HG03045 (cell line): Measurements from ENCODE around the gene SDC4.

ENCODE experiments used
- ATAC-seq: cut with Tn5 transposase; IDR thresholded peaks from one replicate; pipeline ENCODE4 v1.9.1; 2021; ENCODE audit warnings: mild to moderate bottlenecking, moderate library complexity; ENCODE audit not compliant: unreplicated experiment

SDC4 gene

DNA sequence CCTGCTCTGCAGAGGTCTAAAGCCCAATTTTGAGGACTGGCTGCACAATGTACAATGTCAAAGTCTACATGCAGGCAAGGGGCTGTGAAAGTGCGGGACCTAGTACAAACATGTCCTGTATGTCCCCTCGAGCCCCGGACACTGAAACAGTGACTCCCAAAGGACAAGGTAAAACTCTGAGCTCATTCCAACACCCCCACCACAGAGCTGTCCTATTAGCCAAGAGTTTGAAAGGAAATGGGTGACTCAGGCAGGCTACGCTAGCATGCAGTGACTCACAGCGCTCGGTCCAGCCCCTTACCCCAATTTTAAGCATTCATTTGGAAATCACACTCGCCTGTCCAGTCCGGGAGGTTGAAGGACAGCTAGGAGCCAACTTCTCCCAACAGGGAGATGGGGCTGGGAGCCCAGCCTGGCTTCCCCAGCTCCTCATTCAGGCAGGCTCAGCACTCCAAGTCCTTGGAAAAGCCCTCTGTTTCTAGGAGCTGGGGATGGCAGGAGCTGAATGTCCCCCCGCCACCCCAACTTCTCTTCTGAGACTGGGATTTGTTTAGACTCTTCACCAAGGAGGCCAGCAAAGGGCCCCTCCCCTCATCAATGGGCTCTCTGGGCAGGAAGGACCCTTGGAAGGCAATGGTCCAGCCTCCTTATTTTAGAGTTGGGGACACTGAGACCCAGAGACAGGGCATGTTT, 3.9 kb downstream of the SDC4 start:
- no peak for ATAC-seq

DNA sequence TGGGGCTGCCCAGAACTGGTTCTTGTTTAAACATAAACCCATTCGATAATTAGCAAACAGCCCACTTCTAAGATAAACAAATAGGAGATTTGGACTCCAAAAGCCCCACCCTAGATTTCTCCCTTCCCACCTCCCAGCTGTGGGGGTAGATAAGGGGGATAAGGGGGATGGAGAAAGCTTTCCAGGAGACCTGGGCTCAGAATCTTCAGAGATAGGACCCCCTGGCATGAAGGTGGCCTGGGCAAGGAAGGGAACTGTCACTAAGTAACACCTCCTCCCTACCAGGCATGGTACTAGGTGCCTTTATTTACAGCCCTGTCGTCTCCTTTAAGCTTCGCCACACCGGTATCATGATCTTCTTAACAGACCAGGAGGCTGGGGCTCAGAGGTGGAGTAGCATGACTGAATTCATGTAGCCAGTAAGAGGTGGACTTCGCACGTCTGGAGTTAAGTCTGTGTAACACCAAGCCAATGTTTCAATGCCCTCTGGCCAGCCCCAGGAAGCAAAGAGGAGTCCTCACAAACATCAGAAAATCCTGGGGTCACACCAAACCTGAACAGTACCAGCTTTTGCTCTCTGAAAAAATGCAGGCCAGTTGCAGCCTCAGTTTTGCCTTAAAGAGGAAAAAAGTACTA, 4.6 kb downstream of the SDC4 start:
- no peak for ATAC-seq

DNA sequence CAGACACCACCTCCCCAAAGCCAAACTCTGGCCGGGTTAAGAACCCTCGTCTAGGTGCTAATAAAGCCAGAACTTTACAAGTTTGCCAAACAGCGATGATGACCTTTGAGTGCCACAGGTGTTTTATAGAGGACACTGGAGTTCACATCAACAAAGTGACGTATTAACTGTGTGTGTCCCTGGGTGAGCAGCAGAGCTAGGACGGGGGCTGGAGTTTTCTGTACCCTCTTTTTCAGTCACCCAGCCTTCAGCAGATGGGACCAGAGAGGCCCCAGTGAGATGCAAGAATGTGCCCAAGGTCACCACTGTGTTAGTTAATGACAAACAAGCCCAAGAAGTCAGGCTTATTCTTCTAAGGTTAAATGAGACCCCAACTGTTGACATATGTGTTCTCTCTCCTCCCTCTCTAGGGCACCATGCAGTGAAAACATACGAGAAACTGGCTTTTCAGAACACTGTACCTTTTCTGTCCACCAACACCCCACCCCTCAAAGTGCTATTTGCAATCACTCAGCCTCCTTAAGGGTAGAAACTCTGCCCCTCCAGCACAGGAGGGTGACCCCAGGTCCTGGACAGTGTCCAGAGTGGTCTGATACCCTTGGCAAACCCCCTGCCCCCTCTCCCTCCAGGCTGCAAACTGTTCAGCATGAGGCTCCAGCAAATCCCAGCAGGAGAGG, 5.2 kb downstream of the SDC4 start:
- no peak for ATAC-seq

GRCh38 chr20:45341939-45342854, 6.0 kb downstream of the SDC4 start:
- no peak for ATAC-seq

DNA sequence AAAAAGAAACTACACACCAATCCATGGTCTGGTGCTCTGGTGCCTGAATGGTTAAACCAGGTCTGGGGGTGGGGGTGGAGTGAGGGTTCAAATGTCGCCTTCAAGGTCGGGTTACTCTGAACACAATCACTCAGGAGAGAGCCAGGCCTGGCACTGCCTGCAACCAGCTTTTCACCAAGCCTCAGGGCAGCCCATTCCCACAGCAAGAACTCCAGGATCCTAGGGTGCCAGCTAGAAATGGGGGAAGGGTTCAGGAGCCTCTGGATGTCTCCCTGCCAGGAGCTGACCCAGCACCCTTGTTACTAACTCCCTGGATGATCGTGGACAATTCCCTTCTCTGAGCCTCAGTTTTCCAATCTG, 6.7 kb downstream of the SDC4 start:
- ATAC-seq: no peak

- ATAC-seq: no peak
Measured at GRCh38 chr20:45340951-45341350, 7.3 kb downstream of the SDC4 start.

DNA sequence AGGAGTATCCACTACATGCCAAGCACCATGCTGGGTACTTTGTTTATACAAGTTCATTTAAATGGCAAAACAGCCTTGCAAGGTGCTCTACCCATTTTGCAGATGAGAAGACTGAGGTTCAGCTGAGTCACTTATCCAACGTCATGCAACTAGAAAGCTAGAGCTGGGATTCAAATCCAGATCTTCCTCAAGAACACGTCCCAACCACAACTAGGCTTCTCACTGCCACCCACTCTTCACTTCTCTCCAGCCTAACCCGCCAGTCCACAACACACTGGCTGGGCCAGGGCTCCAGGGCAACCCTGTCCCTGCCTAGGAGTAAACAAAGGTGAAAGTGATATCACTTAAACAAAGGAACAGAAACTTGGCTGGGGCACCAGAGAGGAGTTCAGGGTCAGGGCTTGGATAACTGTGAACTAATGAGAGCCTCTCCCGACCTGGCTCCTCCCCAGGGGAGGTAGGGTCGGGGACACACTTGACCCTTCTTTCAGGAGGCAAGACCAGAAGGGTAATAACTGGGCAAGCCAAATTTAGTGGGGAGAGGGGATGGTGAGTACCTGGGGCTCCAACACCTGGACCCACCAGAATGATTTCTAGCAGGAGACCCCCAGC, 7.9 kb downstream of the SDC4 start:
- ATAC-seq: no peak

DNA sequence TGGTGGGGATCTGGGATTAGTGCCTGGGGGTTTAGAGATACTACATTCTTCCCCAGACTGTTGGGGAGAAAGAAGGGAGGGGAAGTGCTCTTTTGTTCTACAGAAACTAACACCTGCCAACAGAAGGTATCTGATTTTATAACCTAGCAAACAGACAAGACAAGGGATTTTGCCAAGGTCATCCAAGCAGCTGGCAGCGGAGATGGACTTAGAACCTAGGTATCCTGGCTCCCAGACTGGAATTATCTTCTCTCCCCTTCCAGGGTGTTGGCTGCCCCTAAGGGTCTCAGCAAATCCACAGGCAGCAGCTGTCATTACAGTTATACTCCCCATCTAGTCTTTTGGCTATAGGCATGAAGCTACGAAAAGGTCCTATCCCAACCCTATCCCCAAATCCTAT, 8.4 kb downstream of the SDC4 start:
- ATAC-seq: no peak

DNA sequence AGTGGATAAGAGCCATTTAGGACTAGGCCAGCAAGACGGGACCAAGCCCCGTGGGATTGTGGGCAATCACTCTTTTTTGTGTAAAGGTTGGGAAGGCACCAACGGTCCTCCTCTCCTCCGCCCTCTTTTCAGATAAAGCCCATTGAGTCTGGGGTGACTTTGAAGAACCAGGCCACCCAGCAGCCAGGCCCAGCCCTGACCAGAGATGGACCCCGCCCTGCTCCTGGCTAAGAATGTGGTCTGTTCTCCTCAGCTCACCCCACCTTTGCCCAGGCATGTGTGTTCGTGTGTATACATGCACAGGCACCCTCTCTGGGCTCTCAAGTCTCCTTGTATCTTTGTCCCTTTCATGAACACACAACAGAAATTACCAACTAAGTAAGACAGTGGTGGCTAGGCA, 9.1 kb downstream of the SDC4 start:
- ATAC-seq: no peak

GRCh38 chr20:45338121-45339030, 9.8 kb downstream of the SDC4 start:
- ATAC-seq: no peak

GRCh38 chr20:45337367-45338120, 10.7 kb downstream of the SDC4 start:
- no peak for ATAC-seq

- ATAC-seq: no peak
Measured at GRCh38 chr20:45336530-45337366, 11.5 kb downstream of the SDC4 start.

GRCh38 chr20:45330476-45330875, 17.7 kb downstream of the SDC4 start:
- ATAC-seq: no peak

DNA sequence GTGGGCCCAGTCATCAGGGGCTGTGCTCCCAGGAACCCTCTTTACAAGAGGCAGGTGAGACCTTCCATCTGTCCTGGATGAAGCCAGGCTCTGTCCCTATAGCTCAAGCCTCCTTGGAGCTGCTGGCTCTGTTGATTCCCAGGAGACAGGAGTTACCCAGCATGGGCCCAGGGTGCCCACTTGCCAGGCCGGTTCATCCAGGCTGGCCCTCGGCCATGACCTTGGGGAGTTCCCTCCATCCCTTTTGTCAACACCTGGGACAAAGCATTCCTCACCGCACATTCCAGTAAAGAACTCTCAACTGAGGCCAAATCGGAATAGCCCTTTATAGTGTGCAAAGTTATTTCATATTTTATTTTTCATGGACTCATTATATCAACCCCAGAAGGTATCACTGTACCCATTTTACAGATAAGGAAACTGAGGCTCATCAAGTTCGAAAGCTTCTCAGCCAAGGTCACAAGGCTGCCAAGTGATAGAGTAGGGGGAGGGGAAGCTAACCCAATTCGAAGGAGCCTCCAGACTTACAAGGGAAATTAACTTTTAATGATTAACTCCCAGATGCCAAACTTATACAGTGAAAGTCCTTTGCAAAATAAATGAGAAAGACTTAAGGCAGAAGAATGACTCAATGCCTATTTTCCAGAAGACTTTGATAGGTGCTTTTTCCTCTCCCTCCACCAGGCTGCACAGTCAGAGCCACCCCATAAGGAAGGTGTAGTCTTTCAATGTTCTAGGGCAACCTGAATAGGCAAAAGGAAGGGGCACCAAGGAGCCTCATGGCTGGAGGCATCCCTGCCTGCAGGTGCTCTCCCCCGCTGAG, 18.5 kb downstream of the SDC4 start:
- ATAC-seq: no peak

DNA sequence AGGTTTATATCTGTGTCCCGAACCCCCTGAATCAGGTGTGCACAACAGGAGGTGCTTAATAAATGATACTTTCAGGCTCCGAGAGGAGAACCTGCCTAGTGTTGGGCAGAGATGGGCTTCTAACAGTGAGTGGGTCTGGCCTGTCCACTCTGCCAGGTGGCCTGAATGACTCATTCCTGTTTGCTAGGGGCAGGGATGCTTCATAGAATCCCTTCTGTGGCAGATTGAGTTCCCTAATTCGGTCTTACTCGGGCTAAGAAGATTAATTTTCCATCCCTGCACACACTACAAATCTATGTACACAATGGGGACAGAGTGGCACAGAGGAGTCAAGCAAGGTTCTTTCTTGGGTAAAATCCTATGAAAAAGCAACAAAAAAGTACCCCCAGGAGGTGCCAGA, 19.8 kb downstream of the SDC4 start:
- no peak for ATAC-seq

- no peak for ATAC-seq
Measured at GRCh38 chr20:45325371-45325770, 22.9 kb downstream of the SDC4 start.

DNA sequence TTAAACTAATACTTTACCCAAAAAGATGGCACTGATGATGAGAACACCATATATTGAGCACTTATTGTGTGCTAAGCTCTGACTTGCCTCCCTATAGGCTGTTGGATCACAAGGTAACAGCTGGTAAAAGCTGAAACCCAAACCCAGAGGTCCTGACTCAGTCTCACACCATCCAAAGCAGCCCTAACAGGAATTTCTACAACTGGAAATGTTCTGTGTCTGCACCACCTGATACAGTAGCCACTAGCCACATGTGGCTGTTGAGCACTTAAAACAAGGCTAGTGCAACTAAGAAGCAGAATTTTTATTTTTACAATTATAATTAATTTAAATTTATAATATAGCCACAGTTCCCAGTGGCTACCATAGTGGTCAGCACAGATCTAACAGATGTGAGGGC, 24.5 kb downstream of the SDC4 start:
- ATAC-seq: no peak
